Measurements from ENCODE around the gene RERE.

The RERE gene

GRCh38 chr1:8435569-8436071, 381.8 kb downstream of the RERE start:
- DNase-seq, result no peak

- DNase-seq, result no peak
These were observed 383.3 kb downstream of the RERE start for GRCh38 chr1:8434101-8434500.

DNA sequence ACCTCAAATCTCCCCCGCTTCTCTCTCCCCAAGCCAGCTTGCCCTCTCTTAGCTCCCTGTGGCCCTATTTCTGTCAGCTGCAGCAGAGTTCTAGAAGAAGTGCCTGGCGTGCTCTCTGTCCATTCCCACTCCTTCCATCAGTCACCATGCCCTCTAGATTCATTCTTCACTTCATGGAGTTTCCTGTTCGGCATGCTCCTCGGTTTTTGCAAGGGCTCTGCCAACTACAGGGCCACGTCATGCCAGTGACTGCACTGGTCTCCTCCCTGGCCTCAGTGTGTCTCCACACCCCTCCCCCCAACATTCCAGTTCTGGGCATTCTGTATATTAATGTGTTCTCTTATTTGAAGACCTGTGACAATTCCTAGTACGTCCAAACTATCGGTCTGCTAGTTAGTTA, 385.7 kb downstream of the RERE start:
- no peak for DNase-seq

GRCh38 chr1:8431019-8431418, 386.4 kb downstream of the RERE start:
- no peak for DNase-seq

DNA sequence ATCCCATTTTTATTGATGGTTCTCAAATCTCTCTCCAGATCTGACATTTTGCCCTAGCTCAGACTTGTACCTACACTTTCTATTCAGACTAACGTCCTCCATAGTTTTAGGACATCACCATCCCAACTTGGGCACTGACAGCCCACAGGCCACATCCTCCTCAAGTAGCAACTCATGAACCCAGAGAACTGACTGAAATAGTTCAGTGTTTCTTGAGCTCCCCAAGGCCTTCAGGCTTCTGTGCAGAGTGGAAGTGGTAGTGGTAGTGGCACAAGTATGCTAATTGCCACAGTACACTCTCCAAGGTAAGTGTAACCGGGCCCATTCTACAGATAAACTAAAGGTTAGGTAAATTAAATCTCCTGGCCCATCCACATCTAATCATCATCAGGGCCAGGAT, 387.0 kb downstream of the RERE start:
- DNase-seq, result no peak

- DNase-seq, result no peak
These were observed 387.8 kb downstream of the RERE start for GRCh38 chr1:8429549-8430110.

DNA sequence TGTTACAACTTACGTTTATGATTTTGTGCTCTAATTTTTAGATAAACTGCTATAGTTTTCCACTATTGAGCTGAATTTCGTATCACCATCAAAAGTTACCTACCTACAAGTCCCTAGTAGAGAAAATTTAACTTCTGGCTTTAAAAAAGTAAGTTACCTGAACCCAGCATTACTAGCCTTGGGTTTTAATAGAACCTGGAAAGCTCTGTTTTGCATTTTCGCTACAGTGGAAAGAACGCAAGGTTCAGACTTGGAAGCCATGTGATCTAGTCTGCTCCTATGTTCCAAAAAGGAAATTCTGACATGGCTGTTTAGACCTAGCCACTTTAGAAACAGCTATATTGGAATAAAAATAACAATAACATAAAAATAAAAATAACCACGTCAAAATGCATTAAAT, 389.0 kb downstream of the RERE start:
- no peak for DNase-seq

DNA sequence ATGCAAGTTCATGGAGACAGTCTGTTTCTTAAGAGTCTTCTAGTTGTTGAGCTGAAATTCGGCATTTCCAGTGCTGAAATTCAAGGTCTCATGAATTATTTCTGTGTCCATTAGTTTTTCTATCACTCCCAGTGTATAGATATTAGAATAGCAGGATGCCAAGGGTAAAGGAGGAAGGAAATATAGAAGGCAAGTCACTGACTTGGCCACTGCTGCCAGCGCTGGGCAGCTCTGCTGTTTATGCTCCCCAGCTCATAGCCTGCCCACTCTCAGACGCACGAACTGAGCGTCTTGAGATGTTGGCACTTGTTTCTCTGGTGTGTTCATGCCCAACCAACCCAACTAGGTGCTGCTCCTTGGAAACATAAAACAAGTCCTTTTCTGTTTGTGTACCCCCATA, 389.5 kb downstream of the RERE start:
- no peak for DNase-seq

DNA sequence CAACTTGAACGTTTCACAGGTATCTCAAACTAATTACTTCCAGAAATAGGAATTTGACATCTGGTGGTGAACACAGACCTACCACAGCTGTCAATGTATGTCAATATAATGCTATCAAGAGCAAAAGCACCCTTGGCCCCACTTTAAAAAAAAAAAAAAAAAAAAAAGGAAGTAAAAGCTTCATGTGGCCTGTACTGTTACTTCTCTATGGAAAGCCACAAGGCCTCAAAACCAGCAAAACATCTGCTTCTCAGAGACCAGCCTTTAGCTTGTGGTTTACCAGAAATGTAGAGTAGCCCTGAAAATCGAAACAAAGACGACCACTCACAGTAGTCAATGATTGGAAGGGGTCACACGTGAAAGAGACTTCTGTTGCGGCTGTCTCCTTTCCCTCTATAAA, 389.9 kb downstream of the RERE start:
- DNase-seq, result no peak

DNA sequence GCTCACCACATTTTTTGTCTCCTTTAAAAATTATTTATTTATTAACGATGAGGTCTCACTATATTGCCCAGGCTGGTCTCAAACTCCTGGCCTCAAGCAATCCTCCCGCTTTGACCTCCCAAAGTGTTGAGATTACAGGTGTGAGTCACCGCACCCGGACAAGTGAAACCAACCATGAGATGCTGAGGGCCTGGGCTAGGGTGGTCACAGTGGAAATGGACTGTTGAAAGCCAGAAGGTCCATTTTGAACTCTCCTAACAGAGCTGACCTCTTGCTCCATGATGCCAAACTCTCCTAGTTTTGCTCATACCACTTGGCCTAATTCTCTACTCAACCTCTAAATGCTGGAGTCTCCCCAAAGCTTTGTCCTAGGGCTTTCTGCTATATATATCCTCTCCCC, 390.4 kb downstream of the RERE start:
- DNase-seq, result no peak

DNA sequence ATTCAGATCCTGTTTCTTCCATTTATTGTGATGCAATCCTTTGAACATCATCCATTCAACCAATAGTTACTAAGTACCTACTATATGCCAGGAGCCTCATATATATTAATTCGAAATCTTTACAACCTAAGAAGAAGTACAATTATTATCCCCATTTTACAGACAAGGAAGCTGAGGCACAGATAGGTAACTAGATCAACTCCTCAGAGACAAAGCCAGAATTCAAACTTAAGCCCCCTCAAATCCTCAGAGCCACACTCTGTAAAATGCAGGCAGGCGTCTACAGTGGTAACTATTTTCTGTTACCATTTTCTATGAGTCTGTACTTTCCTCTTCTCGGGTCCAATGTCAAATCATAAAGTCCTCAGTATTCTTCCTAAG, 391.7 kb downstream of the RERE start:
- DNase-seq, result no peak

- no peak for DNase-seq
These were observed 392.2 kb downstream of the RERE start for GRCh38 chr1:8425150-8425780.

DNA sequence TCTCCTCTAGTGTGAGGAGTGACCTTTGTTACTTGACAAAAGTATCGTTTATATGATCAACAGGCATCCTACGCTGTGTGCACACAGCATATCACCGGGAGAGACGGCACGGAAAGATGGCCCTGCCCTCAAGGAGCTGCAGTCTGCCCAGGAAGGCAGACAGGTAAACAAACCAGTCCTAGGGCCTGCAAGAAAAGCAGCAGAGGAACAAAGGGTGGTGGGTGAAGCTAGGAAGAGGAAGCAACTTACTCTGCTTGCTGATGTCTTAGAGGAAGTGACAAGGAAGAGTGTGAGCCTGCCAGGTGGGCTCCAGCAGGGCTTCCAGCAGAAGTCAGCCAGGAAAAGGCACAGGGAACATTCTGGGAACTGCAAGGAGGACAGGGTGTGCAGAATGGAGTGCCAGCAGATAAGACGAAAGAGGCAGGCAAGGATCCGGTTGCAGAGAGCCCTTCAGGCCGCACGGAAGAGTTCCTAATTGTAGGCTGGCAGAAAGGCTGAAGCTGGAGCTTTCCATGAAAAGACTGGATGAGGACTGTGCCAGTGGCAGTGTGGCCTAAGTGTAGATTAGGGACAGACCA, 392.8 kb downstream of the RERE start:
- peak; percentile 36 for DNase-seq

- peak; percentile 73 for DNase-seq
These were observed 393.5 kb downstream of the RERE start for GRCh38 chr1:8423692-8424538.

DNA sequence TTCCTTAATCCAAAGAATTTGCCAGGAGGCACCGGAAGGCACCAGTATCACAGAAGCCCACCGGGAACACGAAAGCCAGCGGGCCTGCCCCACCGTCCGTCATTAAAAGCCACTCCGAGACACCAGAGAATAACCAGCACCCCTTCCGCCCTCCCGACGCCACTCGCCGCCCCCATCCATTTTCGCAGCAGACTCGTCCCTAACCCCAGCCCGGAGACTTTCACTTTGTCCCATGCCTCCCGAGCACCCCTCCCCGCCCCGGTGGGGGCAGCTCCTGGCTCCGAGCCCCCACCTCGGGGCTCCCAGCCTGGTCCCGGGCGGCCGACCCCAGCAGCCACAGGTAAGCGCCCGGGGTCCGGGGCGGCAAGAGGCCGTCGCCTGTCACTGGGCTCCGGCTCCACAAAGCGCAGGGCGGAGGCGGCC, 394.2 kb downstream of the RERE start:
- DNase-seq, result no peak

GRCh38 chr1:8422510-8423268, 394.8 kb downstream of the RERE start:
- DNase-seq, result peak; percentile 19

- DNase-seq, result no peak
These were observed 395.7 kb downstream of the RERE start for GRCh38 chr1:8421721-8422120.

DNA sequence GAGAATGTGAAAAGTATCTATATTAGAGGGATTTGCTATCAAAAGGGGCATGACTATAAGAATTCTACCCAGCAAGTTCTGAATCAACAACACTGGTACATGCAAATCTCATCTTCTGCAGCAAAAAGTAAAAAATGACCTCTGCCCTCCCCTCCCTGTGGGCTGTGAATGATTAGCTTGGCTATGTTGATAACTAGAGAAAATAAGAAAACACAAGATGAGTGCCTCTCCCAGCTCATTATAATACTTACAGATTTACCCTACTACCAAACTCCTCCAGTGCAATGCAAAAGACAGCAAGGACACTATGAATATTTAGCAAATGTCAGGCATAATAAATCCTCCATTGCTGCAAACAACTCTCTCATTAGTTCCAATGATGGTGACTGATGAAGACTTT, 397.1 kb downstream of the RERE start:
- DNase-seq, result peak; percentile 18

- no peak for DNase-seq
These were observed 397.6 kb downstream of the RERE start for GRCh38 chr1:8419861-8420260.

DNA sequence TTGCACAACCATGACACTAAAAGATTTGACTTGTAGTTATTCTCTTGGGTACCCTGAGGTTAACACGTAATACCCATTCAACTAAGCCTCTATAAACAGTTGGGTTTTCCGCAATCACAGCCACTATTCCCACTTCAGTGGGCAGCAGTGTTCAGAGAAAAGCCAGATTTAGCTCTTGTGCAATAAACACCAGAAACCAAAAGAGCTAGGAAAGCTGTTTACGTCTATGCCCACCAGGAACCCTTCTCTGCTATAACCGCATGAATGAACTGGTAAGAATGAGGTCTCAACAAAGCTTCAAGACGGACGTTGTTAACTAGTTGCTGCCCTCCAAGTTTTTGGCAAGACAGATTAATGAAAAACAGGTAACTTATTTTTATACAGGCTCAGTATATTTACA, 398.3 kb downstream of the RERE start:
- DNase-seq, result no peak

DNA sequence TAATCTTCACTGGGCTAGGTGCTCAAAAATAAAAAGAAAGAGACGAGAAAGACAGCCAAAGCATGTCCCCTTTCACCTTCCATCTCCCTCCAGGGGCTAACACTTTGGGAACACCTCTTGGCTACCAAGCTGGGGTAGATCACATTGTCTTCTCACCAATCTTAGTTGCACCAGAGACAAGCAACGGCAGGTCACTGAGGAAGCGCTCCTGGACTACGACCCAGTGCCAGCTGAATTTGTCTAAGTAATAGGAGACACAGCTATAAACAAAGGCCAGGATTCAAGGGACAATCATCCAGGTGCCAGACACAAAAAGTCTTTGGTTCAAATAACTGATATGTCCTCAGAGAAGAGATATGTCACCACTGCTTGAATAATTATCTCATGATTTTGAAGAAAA, 399.1 kb downstream of the RERE start:
- DNase-seq, result no peak

- no peak for DNase-seq
These were observed 399.8 kb downstream of the RERE start for GRCh38 chr1:8417625-8418024.

GRCh38 chr1:8416881-8417280, 400.6 kb downstream of the RERE start:
- peak; percentile 57 for DNase-seq

All from NCI-H526 treated with DMSO at 0.1 percent for 48 hours (cell line).